ENCODE data around the gene FAM163B.

FAM163B gene

GRCh38 chr9:133528001-133528875 is 81.0 kb downstream of the FAM163B start:
- no peaks in the 10 kb centered on the region for H3K36me3 Mint-ChIP-seq (ENCODE audit: low read depth)
- H3K4me3 Mint-ChIP-seq, result peak overlapping the region; percentile 54 to 89 (median 67)
- peaks cover 83% of the 10 kb centered on the region for H3K4me1 Mint-ChIP-seq
- no peak for TF ChIP-seq CTCF (IDR thresholded peaks at IDR 0.05; ENCODE audit: unreplicated experiment in 3 of 3)
- H3K27me3 Mint-ChIP-seq (ENCODE audit: low read depth), result peaks cover 20% of the 10 kb centered on the region
- no peaks in the 10 kb centered on the region for H3K9me3 Mint-ChIP-seq
- H3K27ac Mint-ChIP-seq, result peak overlapping the region; percentile 97 to 99 (median 98)

- H3K9me3 Mint-ChIP-seq, result no peaks in the 10 kb centered on the region
- peak overlapping the region; percentile 97 to 99 (median 98) for H3K27ac Mint-ChIP-seq
- H3K27me3 Mint-ChIP-seq (ENCODE audit: low read depth), result peaks cover 16% of the 10 kb centered on the region
- H3K4me3 Mint-ChIP-seq, result peak overlapping the region; percentile 54 to 89 (median 67)
- peaks cover 81% of the 10 kb centered on the region for H3K4me1 Mint-ChIP-seq
- no peak for TF ChIP-seq CTCF (IDR thresholded peaks at IDR 0.05; ENCODE audit: unreplicated experiment in 3 of 3)
- H3K36me3 Mint-ChIP-seq (ENCODE audit: low read depth), result no peaks in the 10 kb centered on the region
These were observed 81.7 kb downstream of the FAM163B start for GRCh38 chr9:133527444-133527920.

All from nephron (organoid).